Measurements from ENCODE around the gene RAP1GAP2.
"Not testable (repeated sequence)": the region's sequence is repeated elsewhere in the genome, so short reads cannot be mapped to it uniquely, and the experiment has no call there.

The RAP1GAP2 gene

DNA sequence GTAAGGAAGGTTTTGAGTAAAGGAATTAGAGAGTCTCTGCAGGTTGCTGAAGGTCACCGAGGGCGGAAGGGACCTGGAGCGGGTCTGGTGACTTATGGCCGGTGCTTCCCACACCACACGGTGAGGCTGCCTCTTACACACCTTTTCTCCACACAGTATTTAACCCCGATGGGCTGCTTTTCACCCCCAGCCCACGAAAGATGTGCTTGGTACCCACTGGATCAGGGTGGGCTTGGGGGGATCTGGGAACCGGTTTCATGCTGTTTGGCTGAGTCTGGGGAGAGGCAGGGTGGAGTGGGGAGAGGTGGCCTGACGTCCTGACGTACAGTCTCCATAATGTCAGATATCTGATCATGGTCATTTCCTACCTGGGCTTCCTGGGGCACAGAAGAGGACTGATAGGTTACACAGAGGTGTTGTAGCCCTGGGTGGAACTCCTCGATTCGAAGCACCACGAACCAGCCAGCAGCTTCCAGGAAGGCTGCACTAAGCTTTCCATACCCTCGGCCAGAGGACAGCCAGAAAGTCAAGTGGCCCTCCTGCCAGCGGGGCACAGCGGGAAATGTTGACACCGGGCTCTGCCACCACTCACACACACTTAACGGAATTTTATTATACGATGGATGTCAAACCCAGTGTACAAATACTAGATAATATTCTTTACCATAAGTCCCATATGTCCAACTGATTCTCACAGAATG lies 233.1 kb downstream of the RAP1GAP2 start:
- no peak for DNase-seq

DNA sequence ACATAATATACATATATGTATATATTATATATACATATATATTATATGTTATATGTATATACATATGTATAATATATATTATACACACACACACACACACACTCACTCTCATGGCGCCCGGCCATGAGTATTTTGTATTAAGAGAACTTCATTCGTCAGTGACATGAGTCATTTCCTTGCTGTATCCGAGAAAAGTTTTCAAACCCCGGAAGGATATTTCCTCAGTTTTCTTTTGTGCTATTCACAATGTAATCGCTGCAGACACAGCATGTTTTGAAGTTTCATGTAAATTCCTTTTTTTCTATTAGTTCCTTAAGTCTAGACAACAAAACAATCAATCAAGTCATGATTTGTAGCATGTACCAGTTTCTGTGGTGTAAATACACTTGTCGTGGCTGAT lies 233.9 kb downstream of the RAP1GAP2 start:
- DNase-seq = no peak

DNA sequence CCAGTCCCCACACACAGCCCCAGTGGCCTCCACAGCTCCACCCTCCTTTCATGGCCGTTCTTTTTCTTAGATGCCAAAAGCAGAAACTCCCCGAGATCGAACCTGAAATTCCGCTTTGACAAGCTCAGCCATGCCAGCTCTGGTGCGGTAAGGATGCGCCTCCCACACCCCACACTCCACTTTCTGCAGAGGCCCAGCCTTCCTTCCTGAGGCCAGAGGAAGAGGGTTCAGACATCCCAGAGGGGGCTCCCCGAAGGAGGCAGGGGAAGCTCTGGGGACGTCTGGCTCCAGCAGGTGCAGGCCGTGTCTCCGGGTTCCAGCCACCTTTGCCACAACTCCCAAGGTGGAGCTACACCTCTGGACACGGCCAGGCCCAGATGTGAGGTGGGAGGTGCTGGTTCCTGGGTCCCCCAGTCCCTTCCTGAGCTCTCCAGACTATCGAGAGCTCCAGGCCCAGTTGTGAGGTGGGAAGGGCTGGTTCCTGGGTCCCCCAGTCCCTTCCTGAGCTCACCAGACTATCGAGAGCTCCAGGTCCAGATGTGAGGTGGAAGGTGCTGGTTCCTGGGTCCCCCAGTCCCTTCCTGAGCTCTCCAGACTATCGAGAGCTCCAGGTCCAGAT lies 234.7 kb downstream of the RAP1GAP2 start:
- DNase-seq = not testable (repeated sequence)

DNA sequence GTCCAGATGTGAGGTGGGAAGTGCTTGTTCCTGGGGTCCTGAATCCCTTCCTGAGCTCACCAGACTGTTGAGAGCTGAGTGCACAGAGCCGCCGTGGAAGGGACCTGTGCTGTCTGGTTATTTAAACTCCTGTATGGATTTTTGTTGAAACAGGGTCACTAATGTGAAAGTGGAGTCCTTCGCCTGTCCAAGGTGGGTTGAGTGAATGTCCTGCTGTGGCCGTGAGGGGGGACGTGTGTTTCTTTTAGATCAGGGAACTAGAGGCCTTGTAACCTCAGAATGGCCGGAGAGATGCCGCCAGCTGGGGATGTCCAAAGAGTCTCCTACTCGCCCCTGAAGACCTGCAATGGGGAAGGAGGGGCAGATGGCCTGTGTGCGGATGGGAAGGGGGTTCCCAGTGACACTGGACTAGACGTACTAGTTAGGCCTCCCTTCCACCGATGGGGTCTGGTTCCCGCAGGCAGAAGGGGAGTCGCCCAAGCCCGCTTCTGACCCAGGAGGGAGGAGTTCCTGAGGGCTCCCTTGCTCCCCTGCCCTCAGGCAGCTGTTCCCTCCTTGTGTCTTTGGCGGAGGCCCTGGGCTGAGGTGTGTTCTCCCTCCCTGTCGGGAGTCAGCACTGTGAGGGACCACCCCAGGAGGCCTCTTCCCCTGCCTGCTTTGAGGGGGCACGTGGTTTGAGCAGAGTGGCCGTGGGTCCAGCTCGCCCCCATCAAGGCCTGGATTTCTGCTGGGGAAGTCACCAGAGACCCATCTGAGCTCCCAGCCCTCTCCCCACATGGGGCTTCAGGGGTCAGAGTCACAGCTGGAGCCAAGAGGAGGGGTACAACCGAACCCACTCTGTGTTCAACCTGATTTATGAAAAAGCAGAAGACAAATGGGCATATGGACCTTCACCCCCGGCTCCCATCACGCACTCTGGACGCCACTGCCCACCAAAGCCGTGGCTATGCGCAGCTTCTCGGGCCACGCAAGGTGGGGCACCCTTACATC lies 236.3 kb downstream of the RAP1GAP2 start:
- no peak for DNase-seq

DNA sequence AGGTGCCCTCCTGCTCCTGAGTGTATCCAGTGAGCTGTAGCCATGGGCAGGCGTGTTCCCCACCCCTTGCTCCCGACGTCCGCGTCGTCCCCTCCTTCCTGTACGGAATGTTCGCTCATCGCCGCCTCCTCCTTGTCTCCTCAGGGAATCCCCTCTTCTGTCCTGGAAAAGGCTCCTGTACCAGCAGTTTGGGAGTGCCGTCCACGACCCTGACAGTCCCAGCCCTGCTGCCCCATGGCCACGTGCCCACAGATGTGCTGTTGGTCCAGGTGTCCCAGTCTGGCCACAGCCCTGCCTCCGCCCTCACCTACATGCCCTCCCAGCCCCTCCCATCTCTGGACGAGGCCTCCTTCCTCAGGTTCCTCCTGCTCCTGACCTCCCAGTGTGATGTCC lies 237.0 kb downstream of the RAP1GAP2 start:
- no peak for DNase-seq

DNA sequence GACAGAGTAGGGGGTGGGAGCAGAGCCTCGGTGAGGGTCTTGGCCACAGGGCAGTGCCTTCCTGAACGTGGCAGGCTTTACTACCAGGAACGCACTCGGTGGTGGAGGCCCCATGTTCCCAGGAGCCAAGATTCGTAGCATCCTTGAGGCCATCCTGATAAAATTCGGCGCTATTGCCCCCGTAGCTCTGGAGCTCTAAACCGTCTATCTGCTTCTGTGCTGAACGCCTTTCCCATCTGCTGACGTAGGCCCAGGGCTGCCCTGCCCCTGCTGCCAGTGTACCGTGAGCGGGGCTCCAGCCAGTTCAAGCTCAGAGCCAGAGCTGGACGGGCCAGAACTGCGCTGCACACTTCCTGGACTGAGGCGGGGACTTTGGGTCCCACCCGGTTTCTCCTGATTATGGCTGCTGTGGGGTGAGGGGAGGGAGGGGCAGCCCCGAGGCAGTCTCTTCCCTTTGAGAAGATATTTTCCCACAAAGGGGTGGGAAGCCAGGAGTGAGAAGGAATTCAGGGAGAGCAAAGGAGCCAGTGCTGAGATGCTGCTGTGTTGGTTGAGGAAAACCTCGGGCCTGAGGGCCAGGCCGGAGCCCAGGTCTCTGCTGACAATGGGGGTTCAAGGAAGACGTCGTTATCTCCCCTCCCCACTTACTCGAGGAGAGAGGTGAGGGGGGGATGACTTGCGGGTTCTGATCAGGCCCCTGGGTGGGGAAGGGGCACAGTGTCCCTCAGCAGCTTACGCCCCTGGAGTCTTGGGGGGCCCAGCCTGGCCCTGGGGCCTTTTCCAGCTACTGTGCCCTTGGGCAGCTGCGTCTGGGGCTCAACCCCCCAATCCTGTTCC lies 237.7 kb downstream of the RAP1GAP2 start:
- no peak for DNase-seq

DNA sequence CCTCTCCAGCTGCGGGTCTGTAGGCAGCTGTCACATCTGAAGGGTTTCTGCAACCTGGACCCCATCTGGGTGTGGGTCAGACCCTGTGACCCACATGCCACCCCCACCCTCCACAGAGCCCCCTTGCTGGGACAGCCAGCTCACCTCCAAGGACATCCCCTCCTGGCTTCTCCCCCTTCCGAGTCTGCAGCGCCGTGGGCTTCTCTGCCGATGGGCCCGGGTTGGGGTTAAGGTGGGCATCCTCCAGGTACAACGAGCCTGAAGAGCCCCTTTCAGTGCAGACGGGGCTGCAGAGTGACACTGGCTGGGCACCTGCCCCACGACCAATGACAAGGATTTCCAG lies 238.3 kb downstream of the RAP1GAP2 start:
- DNase-seq = no peak

DNA sequence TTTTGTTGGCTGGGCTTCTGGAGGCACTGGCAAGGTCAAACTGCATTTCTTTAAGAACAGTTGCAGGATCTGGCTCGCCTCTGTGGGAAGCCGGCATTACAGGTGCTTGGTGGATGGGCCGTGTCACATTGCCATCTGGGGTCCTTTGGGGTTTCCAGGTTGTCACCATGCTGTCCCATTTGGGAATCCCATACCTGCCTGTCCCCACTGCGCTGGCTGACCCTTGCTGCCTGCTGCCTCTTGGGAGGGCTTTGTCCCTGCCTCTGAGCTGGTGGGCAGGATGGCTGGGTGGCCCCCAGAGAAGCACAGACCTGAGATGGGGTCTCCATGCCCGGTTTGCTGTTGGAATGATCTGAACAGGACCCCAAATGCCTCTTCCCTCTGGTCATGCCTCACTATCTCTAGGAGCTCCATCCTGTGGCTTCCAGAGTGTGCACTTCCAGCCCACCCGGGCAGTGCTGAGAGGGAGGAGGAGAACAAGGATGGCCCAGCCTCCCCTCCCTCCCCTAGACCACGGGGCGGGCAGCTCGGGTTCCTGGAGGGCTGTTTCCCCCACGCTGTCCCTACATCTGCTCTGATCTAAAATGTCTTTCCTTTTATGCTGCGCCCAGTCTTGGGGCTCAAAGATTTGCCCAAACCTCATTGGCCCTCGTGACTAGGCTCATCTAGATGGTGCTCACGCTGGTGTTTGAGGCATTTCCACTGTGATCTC lies 239.2 kb downstream of the RAP1GAP2 start:
- DNase-seq = no peak

DNA sequence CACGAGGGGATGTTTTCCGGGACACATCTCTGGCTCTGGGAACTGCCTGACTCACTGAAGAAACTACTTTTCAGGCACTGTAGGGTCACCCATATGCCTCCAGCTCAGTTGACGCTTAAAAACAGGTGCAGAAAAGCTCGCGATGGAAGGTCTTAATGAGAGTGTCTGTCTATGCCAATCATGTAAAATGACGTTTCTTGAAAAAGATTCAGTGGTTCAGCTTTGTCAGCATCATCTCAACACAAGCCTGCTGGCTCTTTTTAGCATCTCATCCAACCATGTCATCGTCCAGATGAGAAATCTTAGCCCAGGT lies 239.7 kb downstream of the RAP1GAP2 start:
- DNase-seq = no peak

DNA sequence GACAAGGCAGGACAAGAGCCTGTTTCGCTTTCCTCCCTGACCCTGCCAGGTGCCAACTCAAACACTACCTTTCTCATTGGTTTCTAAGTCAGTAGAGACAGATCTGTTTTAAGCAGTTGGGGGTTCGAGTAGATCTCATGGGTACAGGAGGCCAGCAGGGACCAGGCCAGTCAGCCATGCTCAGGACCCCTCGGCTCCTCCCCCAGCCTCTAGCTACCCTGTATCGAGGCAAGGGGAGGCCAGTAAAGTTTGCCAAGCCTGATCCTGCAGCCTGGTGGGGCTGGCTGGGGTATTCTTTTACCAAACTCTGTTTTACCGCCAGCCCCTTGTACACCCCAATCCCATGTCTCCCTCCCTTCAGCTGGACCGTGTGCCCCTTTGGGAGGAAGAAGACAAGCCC lies 240.6 kb downstream of the RAP1GAP2 start:
- DNase-seq = no peak

DNA sequence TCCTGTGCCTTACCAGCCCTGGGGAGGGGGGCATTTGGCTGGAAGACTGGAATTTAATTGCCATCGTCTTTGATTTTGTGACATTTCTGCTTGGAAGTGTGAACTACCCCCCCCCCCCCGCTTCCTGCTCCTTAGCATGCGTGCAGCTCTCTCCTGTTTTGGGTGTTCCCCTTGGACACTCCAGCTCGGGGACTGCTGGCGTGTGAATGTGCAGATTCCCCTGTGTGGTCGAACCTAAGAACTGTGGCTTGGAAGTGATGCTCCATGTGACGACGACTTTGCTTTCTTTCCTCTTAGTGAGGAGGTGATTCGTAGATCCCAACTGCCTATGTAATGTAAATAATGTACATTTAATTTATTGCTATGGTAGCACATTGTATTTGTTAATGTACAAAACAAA lies 241.0 kb downstream of the RAP1GAP2 start:
- no peak for DNase-seq

DNA sequence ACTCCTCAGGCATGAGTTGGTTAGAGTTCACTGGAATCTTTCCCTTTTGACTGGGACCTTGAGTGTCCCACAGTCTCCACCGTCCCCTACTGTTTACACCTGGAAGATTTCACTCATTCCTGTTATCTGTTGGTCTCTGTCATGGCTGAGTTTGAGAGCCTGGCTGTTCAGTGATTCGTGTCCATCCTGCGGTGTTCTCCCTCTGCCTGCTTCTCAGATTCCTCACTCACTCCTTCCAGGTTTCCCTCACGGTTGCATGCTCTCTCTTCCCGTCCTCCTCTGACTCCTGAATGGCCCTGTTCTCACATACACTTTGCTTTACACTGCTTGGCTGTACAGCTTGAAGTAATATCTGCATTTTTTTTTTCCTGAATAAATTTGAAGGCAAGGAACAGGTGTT lies 242.7 kb downstream of the RAP1GAP2 start:
- no peak for DNase-seq

DNA sequence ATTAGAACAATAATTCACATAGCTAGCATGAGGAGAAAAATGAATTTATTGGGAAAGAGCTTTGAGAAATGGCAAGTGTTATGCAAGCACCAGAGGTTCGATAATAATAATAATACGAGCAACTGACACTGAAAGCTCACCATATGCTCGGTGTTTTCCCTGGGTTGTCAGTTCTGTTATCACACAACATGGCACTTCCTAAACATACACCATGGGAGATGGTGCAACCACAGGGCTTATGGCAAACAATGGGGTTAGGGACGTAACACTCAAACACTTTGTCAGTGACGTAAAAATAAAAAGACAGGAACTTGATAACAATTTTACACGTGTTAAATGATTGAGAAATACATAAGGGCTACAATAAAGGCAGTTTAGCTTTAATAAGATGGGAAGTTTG lies 243.5 kb downstream of the RAP1GAP2 start:
- no peak for DNase-seq

DNA sequence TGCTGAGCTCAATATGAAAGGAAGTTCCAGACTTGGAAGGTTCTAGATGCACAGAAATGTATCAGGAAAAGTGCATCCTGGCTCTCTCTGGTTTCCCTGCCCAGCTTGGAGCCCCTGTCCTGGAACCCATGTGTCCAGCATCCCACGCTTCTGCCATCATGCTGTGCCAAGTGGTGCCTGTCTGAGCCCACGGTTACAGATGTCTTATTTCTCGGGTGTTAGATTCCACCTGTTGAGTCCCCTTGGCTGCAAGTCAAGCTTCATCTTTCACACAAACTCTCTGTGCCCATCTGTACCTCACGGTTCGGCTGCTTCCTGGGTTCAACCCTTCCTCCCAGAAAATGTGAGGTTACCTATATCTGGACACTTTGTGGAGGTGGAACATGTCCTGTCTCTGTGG lies 244.6 kb downstream of the RAP1GAP2 start:
- DNase-seq = no peak

DNA sequence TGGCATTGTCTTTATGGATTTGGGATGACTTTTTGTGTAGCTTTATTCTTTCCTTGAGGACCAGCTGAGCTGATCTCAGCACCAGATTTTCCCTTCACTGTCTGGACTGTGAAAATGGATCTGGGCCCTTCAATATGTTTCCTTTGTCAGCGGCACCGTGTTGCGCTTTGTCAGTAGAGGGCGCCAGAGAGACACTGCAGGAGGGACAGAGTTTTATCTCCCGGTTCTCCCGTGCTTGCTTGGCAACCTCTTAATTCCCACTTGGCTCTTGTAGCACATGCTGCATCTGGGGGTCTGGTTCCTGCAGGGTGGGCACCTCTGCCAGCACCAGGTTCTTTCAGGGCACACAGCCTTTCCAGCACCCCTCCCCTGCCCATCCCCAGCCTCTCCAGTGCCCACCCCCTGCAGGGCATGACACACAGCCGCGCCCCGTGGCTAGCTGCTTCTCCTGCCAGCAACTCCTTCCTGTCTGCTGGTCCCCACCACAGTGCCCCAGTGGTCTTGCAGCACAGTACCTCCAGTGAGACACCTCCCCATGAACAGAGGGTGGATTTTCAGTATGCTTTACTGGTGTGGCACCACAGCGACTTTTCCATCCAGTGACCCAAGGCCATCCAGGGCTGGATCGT lies 247.6 kb downstream of the RAP1GAP2 start:
- no peak for DNase-seq

DNA sequence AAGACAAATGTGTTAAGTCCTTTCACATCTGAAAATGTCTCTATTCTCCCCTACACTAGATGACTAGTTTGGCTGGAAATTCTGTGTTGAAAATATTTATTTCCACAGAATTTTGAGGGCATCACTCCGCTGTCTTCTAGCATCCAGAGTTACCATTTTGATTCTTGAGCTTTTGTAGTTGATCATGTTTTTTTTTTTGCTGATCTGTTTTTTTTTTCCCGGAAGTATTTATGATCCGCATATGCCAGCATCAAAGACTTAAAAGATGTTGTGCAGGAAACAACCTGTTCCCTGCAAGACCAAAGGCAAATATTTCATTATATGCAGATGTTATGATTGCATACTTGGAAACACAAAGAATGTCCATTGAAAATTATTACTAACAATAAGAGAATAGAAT lies 250.5 kb downstream of the RAP1GAP2 start:
- no peak for DNase-seq

DNA sequence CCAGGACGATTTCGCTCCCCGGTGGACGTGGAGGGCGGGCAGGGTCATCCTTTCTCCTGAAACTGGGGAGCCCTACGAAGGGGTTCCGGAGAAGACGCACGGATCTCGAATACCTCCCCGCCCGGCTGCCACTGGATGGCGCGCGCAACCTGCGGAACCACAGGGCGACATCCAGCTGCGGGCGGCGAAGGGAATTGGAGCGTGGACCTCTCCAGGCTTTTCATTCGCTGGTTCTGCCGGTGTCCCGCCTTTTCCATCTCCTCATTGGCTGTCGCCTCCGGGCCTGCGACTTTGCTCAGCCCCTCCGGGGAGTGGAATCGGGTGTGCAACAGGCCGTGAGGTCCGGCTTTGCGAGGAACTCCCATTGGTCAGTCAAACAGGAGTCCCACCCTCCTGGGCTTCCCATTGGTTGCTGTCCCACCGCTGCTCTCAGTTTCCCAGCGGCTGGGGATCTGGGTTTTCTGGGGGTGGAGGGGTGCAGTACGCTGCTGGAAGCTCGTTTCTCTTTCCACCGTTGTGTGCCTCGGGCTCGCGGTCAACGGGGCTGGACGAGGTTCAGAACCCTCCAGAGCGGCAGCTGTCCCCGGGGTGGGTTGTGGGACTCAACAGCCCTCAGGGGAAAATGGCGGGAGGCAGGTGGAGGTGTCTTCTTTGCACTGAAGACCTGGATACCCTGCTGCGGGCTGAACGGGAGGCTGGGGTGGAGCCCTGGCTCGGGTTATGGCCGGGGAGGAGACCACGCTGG lies 252.7 kb downstream of the RAP1GAP2 start:
- peak; percentile 68 for DNase-seq

DNA sequence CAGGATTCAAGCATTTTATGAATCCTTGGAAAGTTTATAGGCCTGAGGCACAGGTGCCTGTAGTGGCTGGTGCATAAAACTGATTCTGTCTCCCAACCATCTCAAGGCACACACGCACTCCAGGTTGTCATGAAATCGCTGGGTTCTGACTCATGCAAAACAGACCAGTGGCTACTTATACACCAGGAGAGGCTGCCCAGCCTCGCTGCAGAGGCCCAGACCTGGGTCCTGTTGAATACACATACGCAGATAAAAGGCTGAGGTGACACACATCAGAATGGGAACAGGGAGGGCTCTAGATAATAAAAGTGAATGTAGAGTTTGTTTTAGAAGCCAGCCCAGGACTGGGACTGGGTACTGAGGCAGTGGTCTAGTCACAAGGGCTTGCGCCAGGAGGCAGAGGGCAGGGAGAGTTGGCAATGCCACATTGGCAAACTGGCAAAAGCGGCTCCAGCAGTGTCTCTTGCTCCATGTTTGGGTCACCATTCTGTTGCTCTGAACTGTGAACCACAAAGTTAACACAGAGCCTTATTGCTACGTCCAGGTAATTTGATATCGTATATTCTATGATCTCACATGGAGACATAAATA lies 253.6 kb downstream of the RAP1GAP2 start:
- DNase-seq = no peak

DNA sequence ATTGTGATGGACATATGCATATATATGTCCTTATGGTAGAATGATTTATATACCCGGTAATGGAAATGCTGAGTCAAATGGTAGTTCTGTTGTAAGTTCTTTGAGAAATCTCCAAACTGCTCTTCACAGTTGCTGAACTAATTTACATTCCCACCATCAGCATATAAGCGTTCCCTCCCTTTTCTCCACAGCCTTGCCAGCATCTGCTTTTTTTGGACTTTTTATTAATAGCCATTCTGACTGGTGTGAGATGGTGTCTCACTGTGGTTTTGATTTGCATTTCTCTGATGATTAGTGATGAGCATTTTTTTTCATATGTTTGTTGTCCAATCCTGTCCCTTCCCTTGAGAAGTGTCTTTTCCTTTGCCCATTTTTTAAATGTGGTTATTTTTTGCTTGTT lies 258.6 kb downstream of the RAP1GAP2 start:
- DNase-seq = not testable (repeated sequence)

DNA sequence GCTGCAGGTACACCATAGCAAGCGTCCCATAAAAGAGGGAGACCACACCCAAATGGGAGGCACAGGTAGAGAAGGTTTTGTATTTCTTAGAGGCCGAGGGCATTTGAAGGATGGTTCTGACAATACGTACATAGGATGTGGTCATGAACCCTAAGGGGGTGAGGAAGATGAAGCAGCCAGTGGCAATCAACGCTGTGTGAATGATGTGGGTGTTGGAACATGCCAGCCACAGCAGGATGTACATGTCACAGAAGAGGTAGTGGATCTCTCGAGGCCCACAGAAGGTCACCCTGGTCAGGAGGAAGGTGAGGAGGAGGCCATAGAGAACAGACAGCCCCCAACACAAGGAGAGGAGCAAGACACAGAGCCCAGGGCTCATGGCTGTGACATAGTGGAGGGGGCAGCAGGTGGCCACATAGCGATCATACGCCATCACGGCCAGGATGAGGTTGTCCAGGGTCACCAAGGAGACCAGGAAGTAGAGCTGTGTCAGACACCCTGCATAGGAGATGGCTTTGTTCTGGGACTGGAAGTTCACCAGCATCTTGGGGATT lies 266.7 kb downstream of the RAP1GAP2 start:
- not testable (repeated sequence) for DNase-seq
